Epithelial cell of proximal tubule (primary cell): ENCODE data around the gene PLCXD3. TPM values are rescaled to one million over a fixed set of nuclear protein-coding genes. Genes with fewer than 3 reads are reported as not detected.

Experiments
- DNase-seq: peaks from one replicate; pipeline ENCODE4 v3.0.0-alpha.2; 2011; ENCODE audit warnings: low read depth
- H3K4me3 ChIP-seq: 2 replicates; pipeline ENCODE4 v1.5.1; 2011; ENCODE audit warnings: low read depth, mild to moderate bottlenecking, low read length
- total RNA-seq: library from RNA; depleted of rRNA; stranded (reverse); fragments of >200 nt; gene quantifications from 2 replicates; pipeline ENCODE4 v1.2.3, GENCODE V29; 2015
- TF ChIP-seq, protein P1 (sequence below): conservative IDR thresholded peaks from 2 replicates; pipeline ENCODE4 v1.5.1; 2012; ENCODE audit warnings: low read depth, mild to moderate bottlenecking, low read length

PLCXD3 gene
- total RNA-seq, 1 donor from 2014 or later, result 0.46 TPM

DNA sequence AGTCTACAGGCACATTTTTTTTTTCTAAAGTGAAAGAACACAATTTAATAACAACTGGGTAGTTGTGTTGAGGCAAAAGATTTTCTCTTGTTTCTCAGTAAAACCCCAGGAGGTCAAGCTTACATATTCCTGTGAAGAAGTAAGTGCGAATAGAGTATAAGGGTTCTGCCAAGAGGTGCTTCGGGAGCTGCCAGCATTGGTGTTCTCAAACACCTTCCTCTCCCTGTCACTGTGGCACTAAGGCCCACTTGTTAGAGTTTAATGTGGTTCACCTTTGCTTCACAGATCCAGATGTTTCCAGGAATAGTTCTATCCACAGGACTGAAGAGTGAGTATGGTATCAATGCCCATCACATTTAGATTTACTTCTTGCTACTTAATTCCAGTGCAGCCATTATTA, 205.3 kb downstream of the PLCXD3 start:
- no peak overlapping the region for H3K4me3 ChIP-seq
- DNase-seq, result no peak
- TF ChIP-seq, protein P1, sequence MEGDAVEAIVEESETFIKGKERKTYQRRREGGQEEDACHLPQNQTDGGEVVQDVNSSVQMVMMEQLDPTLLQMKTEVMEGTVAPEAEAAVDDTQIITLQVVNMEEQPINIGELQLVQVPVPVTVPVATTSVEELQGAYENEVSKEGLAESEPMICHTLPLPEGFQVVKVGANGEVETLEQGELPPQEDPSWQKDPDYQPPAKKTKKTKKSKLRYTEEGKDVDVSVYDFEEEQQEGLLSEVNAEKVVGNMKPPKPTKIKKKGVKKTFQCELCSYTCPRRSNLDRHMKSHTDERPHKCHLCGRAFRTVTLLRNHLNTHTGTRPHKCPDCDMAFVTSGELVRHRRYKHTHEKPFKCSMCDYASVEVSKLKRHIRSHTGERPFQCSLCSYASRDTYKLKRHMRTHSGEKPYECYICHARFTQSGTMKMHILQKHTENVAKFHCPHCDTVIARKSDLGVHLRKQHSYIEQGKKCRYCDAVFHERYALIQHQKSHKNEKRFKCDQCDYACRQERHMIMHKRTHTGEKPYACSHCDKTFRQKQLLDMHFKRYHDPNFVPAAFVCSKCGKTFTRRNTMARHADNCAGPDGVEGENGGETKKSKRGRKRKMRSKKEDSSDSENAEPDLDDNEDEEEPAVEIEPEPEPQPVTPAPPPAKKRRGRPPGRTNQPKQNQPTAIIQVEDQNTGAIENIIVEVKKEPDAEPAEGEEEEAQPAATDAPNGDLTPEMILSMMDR, result no peak

DNA sequence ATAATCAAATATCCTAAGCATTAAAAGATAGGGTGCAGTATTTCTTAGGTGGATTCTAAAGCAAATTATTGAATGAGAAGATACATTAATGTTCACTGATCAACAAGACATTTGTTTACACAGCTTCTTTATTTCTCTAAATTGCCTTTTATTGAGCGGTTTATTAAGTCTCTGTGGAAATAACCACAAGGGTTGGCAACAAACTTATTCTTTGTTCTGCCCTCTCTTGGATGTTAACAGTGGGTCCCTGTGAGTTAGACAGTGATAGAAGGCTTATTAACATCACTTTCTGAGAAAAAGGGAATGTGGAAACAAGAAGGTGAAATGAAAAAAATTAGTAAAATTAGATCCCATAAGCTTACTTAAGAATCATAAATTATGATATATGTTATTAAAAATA, 214.3 kb downstream of the PLCXD3 start:
- H3K4me3 ChIP-seq, result no peak overlapping the region
- TF ChIP-seq, protein P1, result no peak
- no peak for DNase-seq

DNA sequence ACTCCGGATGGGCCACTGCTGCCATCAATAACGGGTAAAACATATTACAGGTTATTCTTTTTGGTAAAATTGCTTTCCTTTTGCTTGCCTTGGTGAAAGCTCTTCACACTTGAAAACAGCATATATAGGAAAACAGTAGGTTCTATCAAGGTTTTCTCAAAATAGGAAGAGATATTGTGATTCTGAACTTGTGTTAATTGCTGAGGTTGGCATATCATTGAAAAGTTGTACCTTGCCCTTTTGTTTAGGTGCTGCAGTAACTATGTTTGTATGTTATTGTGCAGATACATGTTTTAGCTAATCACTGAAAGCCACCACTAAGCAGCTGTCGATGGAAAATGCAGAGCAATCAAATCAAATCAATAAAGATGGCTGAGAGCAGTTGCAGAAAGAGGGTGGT, 219.1 kb downstream of the PLCXD3 start:
- H3K4me3 ChIP-seq, result no peak overlapping the region
- DNase-seq, result no peak
- TF ChIP-seq, protein P1, result no peak

DNA sequence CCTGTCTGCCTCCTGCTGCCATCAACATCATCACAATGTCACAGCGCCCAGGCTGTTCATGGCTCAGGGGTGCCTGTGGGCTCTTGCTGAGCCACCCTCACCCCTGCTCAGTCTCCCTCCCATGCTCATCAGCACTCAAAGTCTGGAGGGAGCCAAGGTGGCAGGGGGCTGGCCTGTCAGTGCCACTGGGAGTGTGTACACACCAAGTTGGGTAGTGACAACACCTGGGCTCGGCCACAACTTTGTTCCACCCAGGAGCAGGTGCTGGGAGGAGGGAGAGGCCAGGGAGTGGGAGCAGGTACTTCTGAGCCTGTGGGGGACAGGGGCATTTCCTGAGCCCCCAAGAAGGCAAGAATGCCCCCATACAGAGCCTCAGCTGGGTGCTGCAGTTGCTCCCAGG, 219.6 kb downstream of the PLCXD3 start:
- TF ChIP-seq, protein P1, result no peak
- DNase-seq, result no peak

DNA sequence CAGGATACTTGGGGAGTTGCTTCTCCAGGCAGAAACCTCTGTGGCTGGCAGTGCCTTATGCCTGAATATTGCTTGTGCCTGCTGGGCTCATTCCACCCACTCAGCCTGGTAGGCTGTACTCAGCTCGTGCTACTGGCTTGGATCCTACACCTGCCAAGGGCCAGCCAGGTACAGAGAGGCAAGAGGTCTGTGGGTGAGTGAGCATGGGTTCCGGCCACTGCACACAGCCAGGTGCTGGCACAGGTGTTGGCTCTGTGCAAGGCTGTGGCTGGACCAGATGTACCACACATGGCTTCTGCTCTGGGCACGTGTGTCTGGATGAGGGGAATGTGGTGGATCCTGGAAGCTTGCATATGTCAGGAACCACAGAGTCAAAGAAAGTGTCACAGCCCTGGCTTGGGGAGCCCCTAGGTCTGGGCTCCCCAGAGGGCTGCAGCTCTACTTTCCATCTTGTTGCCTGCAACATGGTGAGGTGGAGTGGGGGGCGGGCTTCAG, 220.4 kb downstream of the PLCXD3 start:
- TF ChIP-seq, protein P1, result no peak

More for the DNA sequence above, 219.6 kb downstream of the PLCXD3 start:
- no peak overlapping the region for H3K4me3 ChIP-seq

DNA sequence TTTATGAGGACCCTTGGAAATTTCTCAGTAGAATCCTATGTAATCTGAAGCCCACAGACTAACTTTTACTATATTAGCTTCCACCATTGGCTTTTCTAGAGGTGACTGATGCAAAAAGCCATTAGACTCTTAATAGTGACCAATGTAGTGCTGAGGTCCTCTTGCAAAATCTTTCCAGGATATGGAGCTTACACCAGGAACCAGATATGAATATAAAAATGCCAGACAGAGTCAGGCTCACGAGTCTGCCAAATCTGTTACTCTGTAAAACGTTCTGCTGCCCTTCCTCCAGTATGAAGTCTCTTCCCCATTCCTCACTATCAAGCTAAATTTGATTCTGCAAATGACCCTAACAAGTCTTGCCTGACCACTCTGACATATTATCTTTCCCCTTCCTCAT, 223.7 kb downstream of the PLCXD3 start:
- TF ChIP-seq, protein P1, result no peak
- no peak overlapping the region for H3K4me3 ChIP-seq
- no peak for DNase-seq

More for the DNA sequence above, 220.4 kb downstream of the PLCXD3 start:
- no peak for DNase-seq
- H3K4me3 ChIP-seq, result no peak overlapping the region

DNA sequence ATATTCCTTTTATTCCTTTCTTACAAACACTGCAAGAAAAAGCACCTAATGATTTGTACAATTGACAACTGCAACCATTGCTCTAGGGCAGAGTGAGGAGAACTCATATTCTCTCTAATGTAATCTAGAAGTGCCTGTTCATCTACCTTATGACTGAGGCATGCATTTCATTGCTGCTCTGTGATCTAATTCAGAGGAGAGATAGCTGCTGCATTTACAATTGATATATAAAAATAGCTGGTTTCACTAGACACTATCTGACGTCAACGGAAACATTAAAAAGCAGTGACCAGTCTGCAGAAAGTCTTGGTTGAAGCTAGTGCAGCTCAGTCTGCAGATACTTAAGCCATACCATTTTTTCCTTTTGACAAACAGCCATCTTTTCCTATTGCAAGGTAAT, 224.2 kb downstream of the PLCXD3 start:
- TF ChIP-seq, protein P1, result no peak
- no peak overlapping the region for H3K4me3 ChIP-seq
- DNase-seq, result no peak
